AG04450 (cell line): ENCODE data around the gene SMIM14. TPM values are rescaled to one million over a fixed set of nuclear protein-coding genes. Genes with fewer than 3 reads are reported as not detected.
"Not testable (repeated sequence)": the region's sequence is repeated elsewhere in the genome, so short reads cannot be mapped to it uniquely, and the experiment has no call there.

Source experiments
- CTCF ChIA-PET: fragments of 300-600, 350-600 bp; formaldehyde crosslinking; extraction: SDS; loops from one replicate; lab custom pipeline; 2022; ENCODE audit warnings: antibody characterized with exemption, inconsistent platforms; lab: Charles Lee
- POLR2A ChIA-PET: fragments of 350-600 bp; formaldehyde crosslinking; extraction: SDS; loops from one replicate; lab custom pipeline; 2021; ENCODE audit warnings: antibody characterized with exemption, inconsistent platforms; lab: Yijun Ruan, JAX
- DNase-seq: peaks from one replicate; pipeline ENCODE4 v3.0.0-alpha.2; 2011; ENCODE audit warnings: low read depth, low spot score
- H3K27ac ChIP-seq: one replicate; pipeline ENCODE4 v1.5.1; 2012; ENCODE audit warnings: low read depth, low read length, control low read depth
- H3K27me3 ChIP-seq: one replicate; pipeline ENCODE4 v1.6.0; 2012; ENCODE audit warnings: low read length; ENCODE audit not compliant: control insufficient read depth, insufficient read depth
- H3K4me3 ChIP-seq: 2 replicates; pipeline ENCODE4 v1.5.1; 2011; ENCODE audit warnings: mild to moderate bottlenecking, low read depth, low read length, control low read depth
- H3K9me3 ChIP-seq: 2 replicates; pipeline ENCODE4 v1.5.1; 2012; ENCODE audit warnings: low read length; ENCODE audit not compliant: control insufficient read depth, insufficient read depth
- polyA plus RNA-seq: library from polyadenylated mRNA; depleted of rRNA; stranded (reverse); fragments of >200 nt; gene quantifications from 2 replicates; pipeline ENCODE4 v1.2.3, GENCODE V29; 2011
- TF ChIP-seq, protein P1 (sequence below): IDR thresholded peaks from 2 replicates; pipeline ENCODE4 v1.5.1; 2011; ENCODE audit warnings: low read depth, low read length, control low read depth, inconsistent platforms

The SMIM14 gene
- polyA plus RNA-seq, 1 experiment = 53.7 TPM

GRCh38 chr4:39510348-39510929, 128.2 kb downstream of the SMIM14 start:
- no peaks in the 10 kb centered on the region for H3K27me3 ChIP-seq
- no peak overlapping the region for H3K4me3 ChIP-seq
- TF ChIP-seq, protein P1, sequence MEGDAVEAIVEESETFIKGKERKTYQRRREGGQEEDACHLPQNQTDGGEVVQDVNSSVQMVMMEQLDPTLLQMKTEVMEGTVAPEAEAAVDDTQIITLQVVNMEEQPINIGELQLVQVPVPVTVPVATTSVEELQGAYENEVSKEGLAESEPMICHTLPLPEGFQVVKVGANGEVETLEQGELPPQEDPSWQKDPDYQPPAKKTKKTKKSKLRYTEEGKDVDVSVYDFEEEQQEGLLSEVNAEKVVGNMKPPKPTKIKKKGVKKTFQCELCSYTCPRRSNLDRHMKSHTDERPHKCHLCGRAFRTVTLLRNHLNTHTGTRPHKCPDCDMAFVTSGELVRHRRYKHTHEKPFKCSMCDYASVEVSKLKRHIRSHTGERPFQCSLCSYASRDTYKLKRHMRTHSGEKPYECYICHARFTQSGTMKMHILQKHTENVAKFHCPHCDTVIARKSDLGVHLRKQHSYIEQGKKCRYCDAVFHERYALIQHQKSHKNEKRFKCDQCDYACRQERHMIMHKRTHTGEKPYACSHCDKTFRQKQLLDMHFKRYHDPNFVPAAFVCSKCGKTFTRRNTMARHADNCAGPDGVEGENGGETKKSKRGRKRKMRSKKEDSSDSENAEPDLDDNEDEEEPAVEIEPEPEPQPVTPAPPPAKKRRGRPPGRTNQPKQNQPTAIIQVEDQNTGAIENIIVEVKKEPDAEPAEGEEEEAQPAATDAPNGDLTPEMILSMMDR = no peak
- POLR2A ChIA-PET = interaction anchor here (0.6 to 1.4 kb wide), 3 partner anchors 8 to 128 kb away, joined by 3 to 6 read pairs (median 4); partner anchors contain the start of genes SMIM14 and UGDH
- DNase-seq = no peak
- CTCF ChIA-PET = no interaction called here
- H3K9me3 ChIP-seq = no peaks in the 10 kb centered on the region
- no peak overlapping the region for H3K27ac ChIP-seq

DNA sequence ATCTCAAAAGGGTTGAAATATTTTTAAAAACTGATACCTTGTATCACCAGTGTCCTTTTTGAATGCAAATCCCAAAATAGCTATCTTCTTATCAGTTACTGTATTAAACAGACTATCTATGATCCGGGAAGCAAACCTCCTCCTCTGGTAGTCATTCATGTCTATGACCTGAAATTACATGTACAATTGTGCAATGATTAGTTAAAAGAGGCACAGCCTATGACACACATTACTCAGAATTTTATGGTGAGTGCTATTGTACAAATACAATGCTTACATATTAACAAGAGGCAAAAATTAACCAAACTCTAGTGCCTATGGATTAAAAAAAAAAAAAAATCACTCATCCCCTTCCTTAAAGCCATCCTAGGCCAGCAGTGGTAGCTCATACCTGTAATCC, 133.1 kb downstream of the SMIM14 start:
- no peak overlapping the region for H3K27ac ChIP-seq
- CTCF ChIA-PET = interaction anchor here (0.5 to 2.3 kb wide), 3 partner anchors 19 to 149 kb away, joined by 3 to 5 read pairs (median 3); no protein-coding TSS in a partner anchor
- no peaks in the 10 kb centered on the region for H3K27me3 ChIP-seq
- no peak overlapping the region for H3K4me3 ChIP-seq
- POLR2A ChIA-PET = interaction anchor here (1.7 kb wide), 1 partner anchor 22 kb away, joined by 5 read pairs; the partner anchor contains the start of gene UGDH
- TF ChIP-seq, protein P1 = no peak
- no peak for DNase-seq
- H3K9me3 ChIP-seq = no peaks in the 10 kb centered on the region

- H3K27ac ChIP-seq = no peak overlapping the region
- CTCF ChIA-PET = interaction anchor here (2.3 kb wide), 1 partner anchor 35 kb away, joined by 5 read pairs; no protein-coding TSS in a partner anchor
- H3K9me3 ChIP-seq = no peaks in the 10 kb centered on the region
- DNase-seq = no peak
- H3K4me3 ChIP-seq = no peak overlapping the region
- H3K27me3 ChIP-seq = no peaks in the 10 kb centered on the region
- TF ChIP-seq, protein P1 = no peak
- POLR2A ChIA-PET = interaction anchor here (1.7 kb wide), 1 partner anchor 23 kb away, joined by 5 read pairs; the partner anchor contains the start of gene UGDH
Measured at GRCh38 chr4:39504538-39504937, 134.1 kb downstream of the SMIM14 start.

- CTCF ChIA-PET = interaction anchor here (0.5 kb wide), 1 partner anchor 52 kb away, joined by 7 read pairs; no protein-coding TSS in a partner anchor
- peak overlapping the region; percentile 61 for H3K27ac ChIP-seq
- POLR2A ChIA-PET = interaction anchor here (0.6 to 1.0 kb wide), 2 partner anchors 8 to 25 kb away, joined by 3 to 5 read pairs; partner anchors contain the start of gene UGDH
- H3K4me3 ChIP-seq, DNase-seq, H3K9me3 ChIP-seq, H3K27me3 ChIP-seq: not testable (repeated sequence)
Measured at GRCh38 chr4:39502664-39503035, 136.0 kb downstream of the SMIM14 start.

GRCh38 chr4:39502019-39502663, 136.5 kb downstream of the SMIM14 start:
- Histone ChIP-seq H3K27me3 (no peaks in the 10 kb centered on the region), H3K27ac (peak overlapping the region; percentile 61), H3K4me3 (no peak overlapping the region), H3K9me3 (no peaks in the 10 kb centered on the region)
- POLR2A ChIA-PET = interaction anchor here (1.0 kb wide), 1 partner anchor 25 kb away, joined by 5 read pairs; the partner anchor contains the start of gene UGDH
- peak; percentile 11 for DNase-seq
- CTCF ChIA-PET = no interaction called here
- TF ChIP-seq, protein P1 = no peak
